ENCODE results near the gene NLRC5.

GRCh38 chr16:57049678-57050077, 60.3 kb downstream of the NLRC5 start:
- no peak for TF ChIP-seq CTCF (IDR thresholded peaks at IDR 0.05)
- no peak for TF ChIP-seq POLR2A (IDR thresholded peaks at IDR 0.05)

All from lower leg skin (tissue), 3 donors.